ENCODE data around the gene LCE3A.

The LCE3A gene

GRCh38 chr1:152599934-152600333 is 23.0 kb downstream of the LCE3A start, which contains the start of gene LCE3C:
Gene LCE3C (plus strand): TSS chr1:152600234. CDS start chr1:152600732, 498 bp downstream.
- Histone ChIP-seq H4K20me1 (ENCODE audit: control insufficient read depth, insufficient read depth, low read depth, low read length) (no peaks in the 10 kb centered on the region), H3K27me3 (ENCODE audit: control insufficient read depth, low read length) (no peaks in the 10 kb centered on the region), H3K27ac (ENCODE audit: low read depth, low read length) (no peak within 1 kb of the TSS), H3K79me2 (ENCODE audit: control insufficient read depth, low read length) (no peaks in the 10 kb centered on the region), H3K36me3 (ENCODE audit: control insufficient read depth, low read length) (no peaks in the 10 kb centered on the region), H3K9me2 (replicated peaks; ENCODE audit: control insufficient read depth, low read length) (no peaks in the 10 kb centered on the region), H3F3A (ENCODE audit: control insufficient read depth, insufficient read depth) (no peaks in the 10 kb centered on the region), H3K9me3 (ENCODE audit: control insufficient read depth, insufficient read depth, low read length) (no peaks in the 10 kb centered on the region), H3K4me3 (ENCODE audit: low read length) (no peak within 1 kb of the TSS), H3K4me2 (ENCODE audit: low read length) (no peak within 1 kb of the TSS), H3K4me1 (ENCODE audit: control insufficient read depth, low read length) (no peaks in the 10 kb centered on the region)
- no peak for TF ChIP-seq EZH2phosphoT487 (IDR thresholded peaks at IDR 0.05; ENCODE audit: borderline replicate concordance, low read length)
- TF ChIP-seq CTCF (IDR thresholded peaks at IDR 0.05; ENCODE audit: low read depth, low read length, poor library complexity, severe bottlenecking) = no peak

- no peaks in the 10 kb centered on the region for H3K79me2 ChIP-seq (ENCODE audit: control insufficient read depth, low read length)
- H3F3A ChIP-seq (ENCODE audit: control insufficient read depth, insufficient read depth) = no peaks in the 10 kb centered on the region
- no peak overlapping the region for H3K4me3 ChIP-seq (ENCODE audit: low read length)
- no peak overlapping the region for H3K4me2 ChIP-seq (ENCODE audit: low read length)
- no peaks in the 10 kb centered on the region for H3K4me1 ChIP-seq (ENCODE audit: control insufficient read depth, low read length)
- no peaks in the 10 kb centered on the region for H4K20me1 ChIP-seq (ENCODE audit: control insufficient read depth, insufficient read depth, low read depth, low read length)
- H3K9me2 ChIP-seq (replicated peaks; ENCODE audit: control insufficient read depth, low read length) = no peaks in the 10 kb centered on the region
- H3K27me3 ChIP-seq (ENCODE audit: control insufficient read depth, low read length) = no peaks in the 10 kb centered on the region
- TF ChIP-seq CTCF (IDR thresholded peaks at IDR 0.05; ENCODE audit: low read depth, low read length, poor library complexity, severe bottlenecking) (no peak), EZH2phosphoT487 (IDR thresholded peaks at IDR 0.05; ENCODE audit: borderline replicate concordance, low read length) (no peak)
- H3K27ac ChIP-seq (ENCODE audit: low read depth, low read length) = no peak overlapping the region
- no peaks in the 10 kb centered on the region for H3K36me3 ChIP-seq (ENCODE audit: control insufficient read depth, low read length)
- H3K9me3 ChIP-seq (ENCODE audit: control insufficient read depth, insufficient read depth, low read length) = no peaks in the 10 kb centered on the region
Observed at GRCh38 chr1:152596986-152597385, 25.9 kb downstream of the LCE3A start.

GRCh38 chr1:152585586-152585985 is 37.3 kb downstream of the LCE3A start:
- no peaks in the 10 kb centered on the region for H4K20me1 ChIP-seq (ENCODE audit: control insufficient read depth, insufficient read depth, low read depth, low read length)
- no peak overlapping the region for H3K4me3 ChIP-seq (ENCODE audit: low read length)
- no peak for TF ChIP-seq CTCF (IDR thresholded peaks at IDR 0.05; ENCODE audit: low read depth, low read length, poor library complexity, severe bottlenecking)
- TF ChIP-seq EZH2phosphoT487 (IDR thresholded peaks at IDR 0.05; ENCODE audit: borderline replicate concordance, low read length) = no peak

More at GRCh38 chr1:152585586-152585985, 37.3 kb downstream of the LCE3A start:
- Histone ChIP-seq H3K79me2 (ENCODE audit: control insufficient read depth, low read length) (no peaks in the 10 kb centered on the region), H3K36me3 (ENCODE audit: control insufficient read depth, low read length) (no peaks in the 10 kb centered on the region), H3K4me2 (ENCODE audit: low read length) (no peak overlapping the region), H3K9me2 (replicated peaks; ENCODE audit: control insufficient read depth, low read length) (no peaks in the 10 kb centered on the region), H3F3A (ENCODE audit: control insufficient read depth, insufficient read depth) (no peaks in the 10 kb centered on the region), H3K4me1 (ENCODE audit: control insufficient read depth, low read length) (no peaks in the 10 kb centered on the region), H3K27me3 (ENCODE audit: control insufficient read depth, low read length) (no peaks in the 10 kb centered on the region), H3K27ac (ENCODE audit: low read depth, low read length) (no peak overlapping the region), H3K9me3 (ENCODE audit: control insufficient read depth, insufficient read depth, low read length) (no peaks in the 10 kb centered on the region)
